Smooth muscle cell (in vitro differentiated cells): ENCODE measurements around the gene SLC37A4. TPM values are rescaled to one million over a fixed set of nuclear protein-coding genes. Genes with fewer than 3 reads are reported as not detected.

Experiments
- DNase-seq: peaks from one replicate; lab custom pipeline; 2025; ENCODE audit not compliant: unreplicated experiment; lab: John Stamatoyannopoulos, UW
- H2AFZ ChIP-seq: fragments of 200-600 bp; sonication (generic); 2 replicates; pipeline ENCODE4 v1.6.0; 2016; ENCODE audit warnings: antibody characterized with exemption, low read depth, mild to moderate bottlenecking
- H3F3A ChIP-seq: fragments of 200-600 bp; sonication (generic); 2 replicates; pipeline ENCODE4 v1.6.0; 2017; ENCODE audit warnings: antibody characterized with exemption, low read depth
- H3K27ac ChIP-seq: fragments of 200-600 bp; sonication (generic); 2 replicates; pipeline ENCODE4 v1.5.1; 2016; ENCODE audit warnings: low read depth, mild to moderate bottlenecking
- H3K27me3 ChIP-seq: fragments of 200-600 bp; sonication (generic); 2 replicates; pipeline ENCODE4 v1.6.1; 2016; ENCODE audit warnings: low read depth, mild to moderate bottlenecking
- H3K36me3 ChIP-seq: fragments of 200-600 bp; sonication (generic); 2 replicates; pipeline ENCODE4 v1.5.1; 2016; ENCODE audit warnings: low read depth
- H3K4me1 ChIP-seq: fragments of 200-600 bp; sonication (generic); 2 replicates; pipeline ENCODE4 v1.5.1; 2016; ENCODE audit warnings: low read depth
- H3K4me2 ChIP-seq: fragments of 200-600 bp; sonication (generic); 2 replicates; pipeline ENCODE4 v1.6.0; 2016; ENCODE audit warnings: mild to moderate bottlenecking
- H3K4me3 ChIP-seq: fragments of 200-600 bp; sonication (generic); 2 replicates; pipeline ENCODE4 v1.5.1; 2016; ENCODE audit warnings: mild to moderate bottlenecking
- H3K79me2 ChIP-seq: fragments of 200-600 bp; sonication (generic); 2 replicates; pipeline ENCODE4 v1.6.0; 2016; ENCODE audit warnings: low read depth, mild to moderate bottlenecking
- H3K9ac ChIP-seq: fragments of 200-600 bp; sonication (generic); 2 replicates; pipeline ENCODE4 v1.6.0; 2016; ENCODE audit warnings: low read depth
- H3K9me3 ChIP-seq: fragments of 200-600 bp; sonication (generic); replicated peaks from 2 replicates; pipeline ENCODE4 v1.5.1; 2016; ENCODE audit warnings: low read depth
- H4K20me1 ChIP-seq: fragments of 200-600 bp; sonication (generic); 2 replicates; pipeline ENCODE4 v1.6.0; 2016; ENCODE audit warnings: low read depth
- CTCF ChIP-seq: fragments of 200-600 bp; sonication (generic); IDR thresholded peaks from 2 replicates; pipeline ENCODE4 v1.5.1; 2017; ENCODE audit warnings: borderline replicate concordance, mild to moderate bottlenecking, antibody characterized with exemption; ENCODE audit not compliant: insufficient read depth, poor library complexity, severe bottlenecking
- WGBS: methylation state at CpG from one replicate; pipeline ENCODE4 v1.1.7; 2016; ENCODE audit warnings: low lambda C conversion rate; 5-methylcytosine and 5-hydroxymethylcytosine counted together
- polyA plus RNA-seq: library from polyadenylated mRNA; unstranded; fragments of >200 nt; fragmentation: Nextera tagmentation; extraction: Ambion mirVana; gene quantifications from 2 replicates; pipeline ENCODE4 v1.2.1, GENCODE V29; 2016
- total RNA-seq: library from RNA; depleted of rRNA; stranded (reverse); fragments of >200 nt; gene quantifications from 2 replicates; pipeline ENCODE4 v1.2.3, GENCODE V29; 2014

The SLC37A4 gene
- total and polyA plus RNA-seq, 2 experiments from 2014 or later, result 22.3 to 22.8 TPM

- Histone ChIP-seq H3K4me2 (no peak overlapping the region), H3F3A (peaks cover 24% of the 10 kb centered on the region), H3K9me3 (no peaks in the 10 kb centered on the region), H3K9ac (no peak overlapping the region), H3K36me3 (no peaks in the 10 kb centered on the region), H3K27ac (no peak overlapping the region), H3K27me3 (no peaks in the 10 kb centered on the region), H3K4me1 (peaks cover 17% of the 10 kb centered on the region), H4K20me1 (peaks cover under 1% of the 10 kb centered on the region), H2AFZ (no peak overlapping the region), H3K79me2 (peaks cover 6% of the 10 kb centered on the region), H3K4me3 (no peak overlapping the region)
- DNase-seq, result no peak
- no peak for TF ChIP-seq CTCF
- 95% methylated on average over 16 of the region's 16 CpGs for WGBS
These were observed 4.5 kb downstream of the SLC37A4 start for GRCh38 chr11:119025978-119026766.

- no peak for TF ChIP-seq CTCF
- Histone ChIP-seq H3K9me3 (no peaks in the 10 kb centered on the region), H3K4me1 (peaks cover 17% of the 10 kb centered on the region), H2AFZ (no peak overlapping the region), H3K9ac (no peak overlapping the region), H3K27me3 (no peaks in the 10 kb centered on the region), H3K27ac (no peak overlapping the region), H3K36me3 (no peaks in the 10 kb centered on the region), H3K4me2 (no peak overlapping the region), H4K20me1 (peaks cover 4% of the 10 kb centered on the region), H3F3A (peaks cover 24% of the 10 kb centered on the region), H3K79me2 (peaks cover 12% of the 10 kb centered on the region), H3K4me3 (no peak overlapping the region)
- WGBS, result 95% methylated on average over 5 of the region's 5 CpGs
- DNase-seq, result no peak
These were observed 5.1 kb downstream of the SLC37A4 start for GRCh38 chr11:119025541-119025940.

GRCh38 chr11:119025099-119025473 lies 5.6 kb downstream of the SLC37A4 start:
- H3K4me1 ChIP-seq, result peaks cover 20% of the 10 kb centered on the region
- no peaks in the 10 kb centered on the region for H3K36me3 ChIP-seq
- no peaks in the 10 kb centered on the region for H3K27me3 ChIP-seq
- peaks cover 17% of the 10 kb centered on the region for H3K79me2 ChIP-seq
- H2AFZ ChIP-seq, result no peak overlapping the region
- H3F3A ChIP-seq, result peaks cover 24% of the 10 kb centered on the region
- DNase-seq, result no peak
- no peak overlapping the region for H3K4me2 ChIP-seq
- TF ChIP-seq CTCF, result no peak
- H3K9me3 ChIP-seq, result no peaks in the 10 kb centered on the region
- no peak overlapping the region for H3K9ac ChIP-seq
- no peak overlapping the region for H3K4me3 ChIP-seq
- no peak overlapping the region for H3K27ac ChIP-seq
- WGBS, result 87% methylated on average over 5 of the region's 5 CpGs
- peaks cover 7% of the 10 kb centered on the region for H4K20me1 ChIP-seq
